ENCODE data around the gene GBE1.

DNA sequence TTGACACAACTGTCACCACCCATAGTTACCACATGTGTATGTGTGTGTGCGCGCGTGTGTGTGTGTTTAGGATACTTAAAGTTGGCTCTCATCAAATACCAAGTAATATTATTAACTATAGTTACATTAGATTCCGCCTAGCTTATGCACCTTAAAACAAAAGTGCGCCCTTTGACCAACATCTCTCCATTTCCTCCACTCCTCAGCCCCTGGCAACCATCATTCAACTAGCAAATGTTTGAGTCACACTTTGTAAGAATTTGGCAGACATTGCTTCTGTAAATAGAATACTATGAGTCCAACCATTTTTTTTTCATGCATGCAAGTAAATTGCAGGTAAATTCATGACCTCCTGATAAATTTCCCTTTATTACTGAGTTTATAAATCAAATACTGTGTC, 169.3 kb downstream of the GBE1 start:
- TF ChIP-seq EZH2 (optimal IDR thresholded peaks at IDR 0.05; ENCODE audit: low read depth, low read length): no peak
- TF ChIP-seq, protein P1, sequence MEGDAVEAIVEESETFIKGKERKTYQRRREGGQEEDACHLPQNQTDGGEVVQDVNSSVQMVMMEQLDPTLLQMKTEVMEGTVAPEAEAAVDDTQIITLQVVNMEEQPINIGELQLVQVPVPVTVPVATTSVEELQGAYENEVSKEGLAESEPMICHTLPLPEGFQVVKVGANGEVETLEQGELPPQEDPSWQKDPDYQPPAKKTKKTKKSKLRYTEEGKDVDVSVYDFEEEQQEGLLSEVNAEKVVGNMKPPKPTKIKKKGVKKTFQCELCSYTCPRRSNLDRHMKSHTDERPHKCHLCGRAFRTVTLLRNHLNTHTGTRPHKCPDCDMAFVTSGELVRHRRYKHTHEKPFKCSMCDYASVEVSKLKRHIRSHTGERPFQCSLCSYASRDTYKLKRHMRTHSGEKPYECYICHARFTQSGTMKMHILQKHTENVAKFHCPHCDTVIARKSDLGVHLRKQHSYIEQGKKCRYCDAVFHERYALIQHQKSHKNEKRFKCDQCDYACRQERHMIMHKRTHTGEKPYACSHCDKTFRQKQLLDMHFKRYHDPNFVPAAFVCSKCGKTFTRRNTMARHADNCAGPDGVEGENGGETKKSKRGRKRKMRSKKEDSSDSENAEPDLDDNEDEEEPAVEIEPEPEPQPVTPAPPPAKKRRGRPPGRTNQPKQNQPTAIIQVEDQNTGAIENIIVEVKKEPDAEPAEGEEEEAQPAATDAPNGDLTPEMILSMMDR (IDR thresholded peaks at IDR 0.05; ENCODE audit: low read length): no peak
- no peak for TF ChIP-seq EZH2phosphoT487 (IDR thresholded peaks at IDR 0.05; ENCODE audit: low read length)

All from MM.1S (cell line).